Subcutaneous abdominal adipose tissue (tissue), 5 donors: Measurements from ENCODE around the gene APOC3.
"Not testable (repeated sequence)": the region's sequence is repeated elsewhere in the genome, so short reads cannot be mapped to it uniquely, and the experiment has no call there.

Experiments
- H3K27ac ChIP-seq: one replicate; pipeline ENCODE4 v1.7.0; 2013; ENCODE audit warnings: low read depth, mild to moderate bottlenecking, inconsistent platforms, low read length, moderate library complexity
- H3K27me3 ChIP-seq, 5 donors: one replicate each; pipeline ENCODE4 v1.7.0; 2013; ENCODE audit warnings: low read length in 5 of 5, inconsistent platforms in 1 of 5; ENCODE audit not compliant: control insufficient read depth in 5 of 5, insufficient read depth in 4 of 5
- H3K36me3 ChIP-seq, 5 donors: one replicate each; pipeline ENCODE4 v1.7.0; 2013; ENCODE audit warnings: low read length in 5 of 5; ENCODE audit not compliant: control insufficient read depth in 5 of 5, insufficient read depth in 5 of 5
- H3K4me1 ChIP-seq, 5 donors: one replicate each; pipeline ENCODE4 v1.7.0; 2013; ENCODE audit warnings: low read length in 5 of 5, mild to moderate bottlenecking in 3 of 5, moderate library complexity in 1 of 5; ENCODE audit not compliant: control insufficient read depth in 5 of 5, insufficient read depth in 5 of 5
- H3K4me3 ChIP-seq, 5 donors: one replicate each; pipeline ENCODE4 v1.7.0; 2013; ENCODE audit warnings: low read length in 5 of 5, low read depth in 1 of 5
- H3K9ac ChIP-seq, 5 donors: one replicate each; pipeline ENCODE4 v1.7.0; 2013; ENCODE audit warnings: low read length in 5 of 5, mild to moderate bottlenecking in 4 of 5, moderate library complexity in 3 of 5
- H3K9me3 ChIP-seq, 5 donors: one replicate each; pipeline ENCODE4 v1.7.0; 2013; ENCODE audit warnings: low read length in 5 of 5; ENCODE audit not compliant: control insufficient read depth in 5 of 5
- donor health status: healthy.
- donor health status: healthy.
- donor health status: healthy.
- donor health status: healthy.
- donor health status: healthy.

The APOC3 gene

DNA sequence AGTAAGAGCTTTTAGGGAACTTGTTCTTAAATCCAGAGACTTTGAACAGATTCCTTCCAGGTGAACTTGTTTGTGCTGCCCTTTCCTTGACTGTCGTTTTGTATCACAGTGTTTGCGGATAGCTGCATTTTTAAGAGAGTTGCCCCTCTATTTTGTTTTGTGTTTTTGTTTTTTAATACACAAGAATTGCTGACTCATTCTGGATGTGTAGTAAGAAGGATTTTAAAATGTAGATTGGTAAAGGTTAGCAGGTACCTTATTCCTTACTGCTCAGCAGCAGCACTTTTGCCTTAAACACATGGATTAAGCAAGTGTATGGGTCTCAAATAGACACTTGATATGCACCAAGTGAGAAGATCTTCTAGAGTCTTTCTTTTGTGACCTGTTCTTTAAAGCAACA, 29.1 kb upstream of the APOC3 start:
- no peaks in the 10 kb centered on the region for H3K27me3 ChIP-seq
- H3K4me3 ChIP-seq: no peak overlapping the region
- H3K36me3 ChIP-seq: no peaks in the 10 kb centered on the region
- no peaks in the 10 kb centered on the region for H3K9me3 ChIP-seq
- H3K4me1 ChIP-seq: no peaks in the 10 kb centered on the region
- H3K27ac ChIP-seq: no peak overlapping the region
- no peak overlapping the region for H3K9ac ChIP-seq

DNA sequence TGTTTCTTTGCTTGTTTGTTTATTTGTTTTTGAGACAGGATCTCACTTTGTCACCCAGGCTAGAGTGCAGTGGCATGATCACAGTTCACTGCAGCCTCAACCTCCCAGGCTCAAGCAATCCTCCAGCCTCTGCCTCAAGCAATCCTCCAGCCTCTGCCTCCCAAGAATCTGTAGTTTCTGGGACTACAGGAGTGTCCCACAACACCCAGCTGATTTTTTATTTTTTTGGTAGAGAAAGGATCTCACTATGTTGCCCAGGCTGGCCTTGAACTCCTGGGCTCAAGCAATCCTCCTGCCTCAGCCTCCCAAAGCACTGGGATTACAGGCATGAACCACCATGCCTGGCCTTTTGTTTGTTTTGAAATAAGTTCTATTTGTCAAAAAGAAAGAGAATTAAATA, 28.0 kb upstream of the APOC3 start:
- H3K9me3 ChIP-seq, H3K27ac ChIP-seq, H3K27me3 ChIP-seq, H3K4me3 ChIP-seq, H3K36me3 ChIP-seq, H3K4me1 ChIP-seq, H3K9ac ChIP-seq: not testable (repeated sequence)

DNA sequence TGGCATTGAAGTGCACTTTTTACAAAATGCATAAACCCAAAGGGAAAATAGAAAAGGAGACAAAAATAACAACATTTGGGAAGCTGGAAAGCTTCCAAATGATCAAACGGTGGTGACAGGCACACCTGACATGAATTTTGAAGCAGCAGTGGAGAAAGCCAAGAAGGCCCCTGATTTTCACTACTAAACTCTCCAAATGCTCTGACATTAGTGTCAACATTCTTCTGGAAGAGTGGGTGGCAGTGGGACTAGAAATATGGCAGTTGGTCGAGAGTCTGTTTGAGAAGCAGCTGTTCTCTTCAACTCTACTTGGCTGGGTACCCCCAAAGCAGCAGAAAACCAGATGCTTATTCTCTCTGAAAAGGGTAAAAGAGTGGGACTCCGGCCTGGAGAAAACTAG, 25.7 kb upstream of the APOC3 start:
- H3K36me3 ChIP-seq: no peaks in the 10 kb centered on the region
- H3K4me1 ChIP-seq: no peaks in the 10 kb centered on the region
- H3K27ac ChIP-seq: no peak overlapping the region
- no peak overlapping the region for H3K9ac ChIP-seq
- no peak overlapping the region for H3K4me3 ChIP-seq
- H3K9me3 ChIP-seq: no peaks in the 10 kb centered on the region
- H3K27me3 ChIP-seq: no peaks in the 10 kb centered on the region

DNA sequence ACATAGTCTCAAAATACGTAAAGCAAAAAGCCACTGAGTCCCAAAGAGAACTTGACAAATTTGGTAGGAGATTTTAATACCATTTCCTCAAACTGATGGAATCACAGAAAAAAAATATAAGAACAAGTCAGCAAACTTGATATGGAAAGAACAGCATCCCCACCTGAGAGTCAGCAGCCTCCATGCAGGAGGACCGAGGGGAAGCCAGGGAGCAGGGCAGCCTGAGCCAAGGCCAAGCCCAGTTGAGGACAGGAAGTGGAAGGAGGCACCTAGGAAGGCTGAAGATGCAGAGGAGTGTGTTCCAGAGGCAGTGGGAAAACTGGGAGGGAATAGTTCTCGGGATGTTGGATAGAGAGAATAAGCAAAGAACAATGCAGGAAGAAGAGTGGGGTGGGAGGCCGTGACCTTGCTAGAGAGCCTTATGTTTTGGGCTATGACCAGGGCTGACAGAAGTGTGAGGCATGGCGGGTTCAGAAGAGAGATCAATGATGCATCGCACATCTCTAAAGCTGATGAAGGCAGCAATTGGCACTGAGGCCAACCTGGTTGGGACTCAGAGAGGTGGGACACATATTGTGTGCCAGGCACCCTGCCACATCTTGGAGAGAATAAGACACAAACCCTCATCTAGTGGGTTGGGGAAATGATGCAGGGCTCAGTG, 22.0 kb upstream of the APOC3 start:
- Histone ChIP-seq H3K4me3 (no peak overlapping the region), H3K27me3 (no peaks in the 10 kb centered on the region), H3K4me1 (no peaks in the 10 kb centered on the region), H3K27ac (no peak overlapping the region), H3K9me3 (no peaks in the 10 kb centered on the region), H3K9ac (no peak overlapping the region), H3K36me3 (no peaks in the 10 kb centered on the region)

DNA sequence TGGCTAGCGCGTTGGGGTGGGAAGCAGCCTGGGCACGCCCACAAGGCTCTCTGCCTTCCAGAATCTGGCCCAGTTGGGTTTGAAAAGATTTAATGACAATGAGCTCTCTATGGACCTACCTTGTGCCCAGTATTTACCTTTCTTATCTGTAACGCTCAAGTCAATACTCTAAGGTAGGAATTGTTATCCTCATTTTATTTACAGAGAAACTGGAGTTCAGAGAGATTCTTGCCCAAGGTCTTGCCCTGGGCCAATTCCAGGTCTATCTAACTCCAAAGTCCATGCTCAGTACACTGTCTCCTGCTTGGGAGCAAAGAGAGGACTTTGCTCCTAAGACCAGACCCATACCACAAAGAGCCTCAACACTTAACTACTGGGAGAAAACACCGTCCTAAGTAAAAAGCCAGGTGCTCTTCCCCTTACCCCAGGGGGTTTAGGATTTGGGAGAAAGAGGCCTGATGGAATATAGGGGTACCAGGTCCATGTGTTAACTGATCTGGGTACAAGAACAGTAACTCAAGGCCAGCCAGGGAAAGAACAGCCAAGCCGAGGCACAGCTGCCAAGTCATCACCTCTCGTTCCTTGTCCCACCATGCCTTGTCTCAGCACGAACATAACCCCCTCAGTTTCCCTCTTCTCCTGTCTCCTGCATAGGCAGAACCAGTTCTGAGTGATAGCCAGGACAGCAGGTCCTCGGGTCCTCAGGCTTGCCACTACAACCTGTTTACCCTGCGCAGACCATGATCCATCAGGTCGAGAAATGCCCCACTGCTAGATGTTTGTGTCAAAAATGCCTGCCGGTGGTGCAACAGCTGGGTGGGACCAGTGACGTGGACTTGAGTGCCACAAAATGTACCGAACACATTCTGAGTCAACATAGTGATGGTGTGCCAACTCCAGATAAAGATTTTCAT, 21.2 kb upstream of the APOC3 start:
- peaks cover 0 to 4% (median 0%) of the 10 kb centered on the region in 5 donors for H3K9me3 ChIP-seq
- no peaks in the 10 kb centered on the region for H3K27me3 ChIP-seq
- no peak overlapping the region for H3K27ac ChIP-seq
- no peaks in the 10 kb centered on the region for H3K36me3 ChIP-seq
- H3K9ac ChIP-seq: no peak overlapping the region
- no peaks in the 10 kb centered on the region for H3K4me1 ChIP-seq
- no peak overlapping the region for H3K4me3 ChIP-seq

DNA sequence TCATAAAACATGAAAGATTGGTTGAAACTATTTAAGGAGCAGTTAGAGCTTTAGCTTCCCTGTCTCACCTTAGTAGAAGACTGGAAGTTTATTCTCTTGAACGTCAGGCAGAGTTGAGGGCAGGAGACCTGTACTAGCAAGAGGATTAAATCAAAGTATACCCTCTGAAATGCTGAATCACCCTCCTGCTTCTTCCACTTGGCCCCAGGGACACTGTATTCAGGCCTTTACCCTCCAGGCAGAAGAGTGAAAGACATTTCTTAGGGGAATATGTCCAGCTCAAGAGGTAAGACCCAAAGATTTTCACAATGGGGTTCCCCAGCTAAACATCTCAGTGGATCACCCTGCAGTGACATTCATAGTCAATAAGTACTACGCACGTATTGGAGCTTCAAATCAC, 18.5 kb upstream of the APOC3 start:
- Histone ChIP-seq H3K9ac (no peak overlapping the region), H3K4me1 (no peaks in the 10 kb centered on the region), H3K27ac (no peak overlapping the region), H3K27me3 (no peaks in the 10 kb centered on the region), H3K36me3 (no peaks in the 10 kb centered on the region), H3K9me3 (peaks cover 0 to 4% (median 0%) of the 10 kb centered on the region in 5 donors), H3K4me3 (no peak overlapping the region)

- Histone ChIP-seq H3K36me3 (no peaks in the 10 kb centered on the region), H3K4me3 (no peak overlapping the region), H3K9me3 (peaks cover 0 to 4% (median 0%) of the 10 kb centered on the region in 5 donors), H3K27ac (no peak overlapping the region), H3K27me3 (no peaks in the 10 kb centered on the region), H3K4me1 (no peaks in the 10 kb centered on the region), H3K9ac (no peak overlapping the region)
Measured at GRCh38 chr11:116812109-116812508, 17.6 kb upstream of the APOC3 start.

- H3K4me1 ChIP-seq: no peaks in the 10 kb centered on the region
- H3K36me3 ChIP-seq: no peaks in the 10 kb centered on the region
- no peak overlapping the region for H3K4me3 ChIP-seq
- H3K9ac ChIP-seq: no peak overlapping the region
- H3K27ac ChIP-seq: no peak overlapping the region
- H3K27me3 ChIP-seq: no peaks in the 10 kb centered on the region
- H3K9me3 ChIP-seq: peaks cover 0 to 4% (median 0%) of the 10 kb centered on the region in 5 donors
Measured at GRCh38 chr11:116813170-116813569, 16.5 kb upstream of the APOC3 start.

DNA sequence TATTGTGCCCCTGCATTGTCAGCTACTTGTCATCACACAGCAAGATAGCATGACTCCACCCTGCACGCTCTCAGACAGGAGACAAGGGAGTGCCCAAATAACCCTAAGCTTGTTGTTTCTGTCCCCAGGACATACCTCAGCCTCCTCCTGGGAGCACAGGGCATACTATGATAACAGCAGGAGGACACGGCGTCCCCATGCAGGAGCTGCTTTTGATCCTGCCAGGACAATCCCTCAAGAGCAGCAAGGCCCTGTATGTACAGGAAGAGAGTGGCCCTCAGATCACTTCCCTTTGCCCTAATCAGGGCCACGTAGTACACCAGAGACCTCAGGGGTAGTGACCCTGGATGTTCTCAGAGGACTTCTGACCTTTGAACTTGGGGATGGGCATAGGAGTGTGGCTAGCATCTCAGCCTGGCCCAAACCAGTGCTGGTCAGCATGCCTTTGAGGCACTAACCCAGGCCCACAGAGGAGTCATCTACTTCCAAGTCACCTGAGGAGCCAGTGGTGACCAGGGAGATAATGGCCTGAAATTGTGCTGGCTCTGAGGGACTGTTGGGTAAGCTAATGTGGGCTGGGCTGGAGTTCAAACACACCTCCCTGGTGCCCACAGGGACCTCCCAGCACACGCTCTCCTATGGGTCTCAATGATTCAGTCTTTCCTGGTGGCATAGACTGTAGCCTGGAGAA, 15.8 kb upstream of the APOC3 start:
- Histone ChIP-seq H3K4me1 (no peaks in the 10 kb centered on the region), H3K9me3 (peaks cover 0 to 4% (median 0%) of the 10 kb centered on the region in 5 donors), H3K4me3 (no peak overlapping the region), H3K27ac (no peak overlapping the region), H3K9ac (no peak overlapping the region), H3K36me3 (no peaks in the 10 kb centered on the region), H3K27me3 (no peaks in the 10 kb centered on the region)

- peaks cover 0 to 4% (median 0%) of the 10 kb centered on the region in 5 donors for H3K9me3 ChIP-seq
- H3K4me3 ChIP-seq: no peak overlapping the region
- H3K4me1 ChIP-seq: no peaks in the 10 kb centered on the region
- H3K9ac ChIP-seq: no peak overlapping the region
- H3K36me3 ChIP-seq: no peaks in the 10 kb centered on the region
- H3K27me3 ChIP-seq: no peaks in the 10 kb centered on the region
- H3K27ac ChIP-seq: no peak overlapping the region
Measured at GRCh38 chr11:116814502-116814901, 15.2 kb upstream of the APOC3 start.
